ENCODE data around the gene PFKM. TPM values are rescaled to one million over a fixed set of nuclear protein-coding genes. Genes with fewer than 3 reads are reported as not detected.
A peak's percentile ranks its signal among the peaks of the same experiment; 100 is the strongest.

The PFKM gene
- total and polyA plus RNA-seq, 9 of the 15 experiments (the other 6 are each of a cell fraction or from before 2014, with no cell fraction given): 16.5 to 39.9 (median 31.7) TPM

GRCh38 chr12:48169011-48169410, 49.8 kb downstream of the PFKM start:
- Histone ChIP-seq H3K4me3 (no peak overlapping the region), H3K36me3 (ENCODE audit: control insufficient read depth, insufficient read depth, low read length) (no peaks in the 10 kb centered on the region), H3K27ac (ENCODE audit: extremely low read depth, low read depth, low read length) (no peak overlapping the region), H4K20me1 (replicated peaks; ENCODE audit: control insufficient read depth, insufficient read depth, low read length) (no peaks in the 10 kb centered on the region), H3K4me2 (ENCODE audit: insufficient read depth, low read length) (no peak overlapping the region), H3K9me1 (ENCODE audit: control insufficient read depth, insufficient read depth, low read length) (no peaks in the 10 kb centered on the region), H3K79me2 (ENCODE audit: control insufficient read depth, insufficient read depth, low read length) (no peaks in the 10 kb centered on the region), H2AFZ (ENCODE audit: low read depth, low read length) (peak overlapping the region; percentile 17; the same call in 1 of the 2 replicates), H3K4me1 (replicated peaks in 1 of 2; ENCODE audit: control insufficient read depth in 2 of 2, insufficient read depth in 2 of 2, low read length in 2 of 2) (no peaks in the 10 kb centered on the region), H3K9ac (ENCODE audit: insufficient read depth in 1 of 2, low read depth in 2 of 2, low read length in 2 of 2) (peak overlapping the region in 1 of 2 experiments; percentile 28; a peak in 1 of 4 replicates), H3K9me3 (replicated peaks; ENCODE audit: control insufficient read depth, insufficient read depth, low read depth, low read length) (no peaks in the 10 kb centered on the region), H3K27me3 (ENCODE audit: control insufficient read depth in 2 of 2, insufficient read depth in 2 of 2, low read length in 2 of 2) (no peaks in the 10 kb centered on the region)
- ChIA-PET POLR2A (no interaction called here), CTCF (ENCODE audit: low intra/inter-chr PET ratio) (no interaction called here)
- TF ChIP-seq EZH2 (IDR thresholded peaks at IDR 0.05; ENCODE audit: borderline replicate concordance, low read depth, low read length) (no peak), ETS2 (tag; IDR thresholded peaks at IDR 0.05; ENCODE audit: borderline replicate concordance, poor library complexity, severe bottlenecking) (no peak), ZBTB43 (CRISPR knock-in tag; IDR thresholded peaks at IDR 0.05) (no peak), CEBPG (CRISPR knock-in tag; IDR thresholded peaks at IDR 0.05) (no peak), CEBPG (tag; conservative IDR thresholded peaks at IDR 0.05 in 1 of 2, IDR thresholded peaks at IDR 0.05 in 1 of 2) (no peak), KLF6 (CRISPR knock-in tag; IDR thresholded peaks at IDR 0.05; ENCODE audit: borderline replicate concordance) (no peak), PML (IDR thresholded peaks at IDR 0.05; ENCODE audit: low read length) (no peak), SRF (CRISPR knock-in tag; IDR thresholded peaks at IDR 0.05) (no peak), ASH1L (IDR thresholded peaks at IDR 0.05; ENCODE audit: borderline replicate concordance, low read depth, partially characterized antibody) (no peak), SAP30 (IDR thresholded peaks at IDR 0.05; ENCODE audit: borderline replicate concordance, insufficient read depth, low read depth, low read length, poor library complexity, severe bottlenecking) (no peak)
- in situ Hi-C loops (cut with MboI): loop anchor here (10.0 kb wide), 1 partner anchor 204 kb away; the partner anchor contains the start of gene TMEM106C
- ATAC-seq (no peak), DNase-seq (ENCODE audit: extremely low read depth in 1 of 4, low spot score in 3 of 4) (no peak), FAIRE-seq (no peak)
- WGBS (ENCODE audit: insufficient coverage, low coverage, missing lambda C conversion rate): 54% methylated on average over 19 of the region's 19 CpGs
- BruUV-seq (replicated peaks): no TSS peak
- intact Hi-C loops (cut with micrococcal nuclease): loop anchor here (5.0 to 10.0 kb wide), 4 partner anchors 174 to 454 kb away; partner anchors contain the start of gene TMEM106C
